Osteoblast (primary cell): ENCODE measurements around the gene PGA4. TPM values are rescaled to one million over a fixed set of nuclear protein-coding genes. Genes with fewer than 3 reads are reported as not detected.

Experiments
- DNase-seq: peaks from one replicate; pipeline ENCODE4 v3.0.0; 2011; ENCODE audit warnings: low spot score, mixed read lengths; ENCODE audit not compliant: insufficient read length; ENCODE audit errors: missing footprints
- H2AFZ ChIP-seq: 2 replicates; pipeline ENCODE4 v1.6.0; 2011; ENCODE audit warnings: mild to moderate bottlenecking, low read length
- H3K27ac ChIP-seq: 2 replicates; pipeline ENCODE4 v1.5.1; 2011; ENCODE audit warnings: mild to moderate bottlenecking, low read depth, low read length, moderate library complexity
- H3K27me3 ChIP-seq: 2 replicates; pipeline ENCODE4 v1.6.0; 2012; ENCODE audit warnings: mild to moderate bottlenecking, control low read depth, inconsistent platforms, low read length, moderate library complexity; ENCODE audit not compliant: insufficient read depth
- H3K36me3 ChIP-seq: 2 replicates; pipeline ENCODE4 v1.5.1; 2011; ENCODE audit warnings: mild to moderate bottlenecking, low read length, control low read depth, moderate library complexity; ENCODE audit not compliant: insufficient read depth
- H3K4me1 ChIP-seq: 2 replicates; pipeline ENCODE4 v1.5.1; 2011; ENCODE audit warnings: mild to moderate bottlenecking, low read length, control low read depth, moderate library complexity; ENCODE audit not compliant: insufficient read depth
- H3K4me2 ChIP-seq: 2 replicates; pipeline ENCODE4 v1.6.0; 2011; ENCODE audit warnings: mild to moderate bottlenecking, low read length; ENCODE audit not compliant: insufficient read depth
- H3K4me3 ChIP-seq: fragments of 200-600 bp; sonication (generic); 3 replicates; pipeline ENCODE4 v1.5.1; 2012; ENCODE audit warnings: mild to moderate bottlenecking, low read length, inconsistent platforms; ENCODE audit not compliant: insufficient read depth
- H3K79me2 ChIP-seq: 2 replicates; pipeline ENCODE4 v1.6.0; 2012; ENCODE audit warnings: mild to moderate bottlenecking, low read length, control low read depth, inconsistent platforms; ENCODE audit not compliant: insufficient read depth
- H3K9me3 ChIP-seq: 2 replicates; pipeline ENCODE4 v1.5.1; 2011; ENCODE audit warnings: low read depth, low read length, control low read depth
- H4K20me1 ChIP-seq: 2 replicates; pipeline ENCODE4 v1.6.0; 2012; ENCODE audit warnings: mild to moderate bottlenecking, low read length, control low read depth; ENCODE audit not compliant: insufficient read depth
- CTCF ChIP-seq: IDR thresholded peaks from 2 replicates; pipeline ENCODE4 v1.5.1; 2011; ENCODE audit warnings: mild to moderate bottlenecking, low read depth, low read length, moderate library complexity; ENCODE audit errors: extremely low read depth
- total RNA-seq: library from RNA; depleted of rRNA; stranded (reverse); fragments of >200 nt; gene quantifications from 2 replicates; pipeline ENCODE4 v1.2.3, GENCODE V29; 2012

The PGA4 gene
- total RNA-seq, 1 donor: not detected

GRCh38 chr11:61274084-61274483, 51.9 kb downstream of the PGA4 start:
- DNase-seq: no peak
- no peak for TF ChIP-seq CTCF
- no peak overlapping the region for H3K27ac ChIP-seq
- no peaks in the 10 kb centered on the region for H3K4me1 ChIP-seq
- no peaks in the 10 kb centered on the region for H3K9me3 ChIP-seq
- H3K4me3 ChIP-seq: no peak overlapping the region
- H3K4me2 ChIP-seq: no peak overlapping the region
- H4K20me1 ChIP-seq: peaks cover 2% of the 10 kb centered on the region
- H3K36me3 ChIP-seq: peaks cover 3% of the 10 kb centered on the region
- no peaks in the 10 kb centered on the region for H3K27me3 ChIP-seq
- H3K79me2 ChIP-seq: no peaks in the 10 kb centered on the region
- H2AFZ ChIP-seq: no peak overlapping the region

- no peak overlapping the region for H3K4me3 ChIP-seq
- H3K27me3 ChIP-seq: no peaks in the 10 kb centered on the region
- H3K36me3 ChIP-seq: peaks cover 6% of the 10 kb centered on the region
- DNase-seq: no peak
- H3K27ac ChIP-seq: no peak overlapping the region
- H2AFZ ChIP-seq: no peak overlapping the region
- no peaks in the 10 kb centered on the region for H3K4me1 ChIP-seq
- H3K79me2 ChIP-seq: no peaks in the 10 kb centered on the region
- no peak for TF ChIP-seq CTCF
- peaks cover 2% of the 10 kb centered on the region for H4K20me1 ChIP-seq
- no peak overlapping the region for H3K4me2 ChIP-seq
- no peaks in the 10 kb centered on the region for H3K9me3 ChIP-seq
These were observed 53.0 kb downstream of the PGA4 start for GRCh38 chr11:61275191-61275590.

DNA sequence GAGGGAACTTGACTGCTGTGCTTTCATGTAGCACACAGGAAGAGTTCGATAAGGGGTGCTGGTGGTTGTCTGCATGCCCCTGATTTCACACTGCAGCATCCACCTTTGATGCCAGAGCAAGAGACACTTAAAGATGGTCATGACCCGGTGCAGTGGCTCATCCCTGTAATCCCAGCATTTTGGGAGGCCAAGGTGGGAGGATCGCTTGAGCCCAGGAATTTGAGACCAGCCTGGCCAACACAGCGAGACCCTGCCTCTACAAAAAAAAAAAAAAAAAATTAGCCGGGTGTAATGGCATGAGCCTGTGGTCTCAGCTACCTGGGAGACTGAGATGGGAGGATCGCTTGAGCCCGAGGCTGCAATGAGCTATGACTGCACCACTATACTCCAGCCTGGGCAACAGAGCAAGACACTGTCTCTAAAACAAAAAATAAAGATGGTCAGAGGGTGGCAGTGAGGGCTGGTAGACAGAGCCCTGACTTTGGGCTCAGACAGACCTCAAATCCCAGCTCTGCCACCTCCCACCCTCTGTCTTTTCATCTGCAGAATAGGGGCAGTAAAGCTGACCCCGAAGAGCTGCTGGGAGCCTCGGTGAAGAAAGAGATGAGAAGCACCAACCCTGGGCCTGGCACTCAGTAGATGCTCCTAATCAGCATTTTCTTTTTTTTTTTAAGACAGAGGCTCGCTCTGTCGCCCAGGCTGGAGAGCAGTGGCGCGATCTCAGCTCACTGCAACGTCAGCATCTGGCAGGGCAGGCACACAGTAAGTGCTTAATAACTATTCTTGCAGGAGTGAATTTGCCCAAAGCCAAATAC, 55.2 kb downstream of the PGA4 start:
- Histone ChIP-seq H4K20me1 (peaks cover 4% of the 10 kb centered on the region), H3K27me3 (peaks cover 4% of the 10 kb centered on the region), H3K4me3 (no peak overlapping the region), H2AFZ (no peak overlapping the region), H3K79me2 (no peaks in the 10 kb centered on the region), H3K4me2 (no peak overlapping the region), H3K27ac (no peak overlapping the region), H3K36me3 (peaks cover 3% of the 10 kb centered on the region), H3K9me3 (no peaks in the 10 kb centered on the region), H3K4me1 (peaks cover 3% of the 10 kb centered on the region)
- DNase-seq: no peak
- no peak for TF ChIP-seq CTCF

GRCh38 chr11:61278001-61278470, 55.9 kb downstream of the PGA4 start:
- TF ChIP-seq CTCF: no peak
- Histone ChIP-seq H2AFZ (no peak overlapping the region), H3K36me3 (peaks cover 3% of the 10 kb centered on the region), H3K79me2 (no peaks in the 10 kb centered on the region), H3K27me3 (peaks cover 9% of the 10 kb centered on the region), H3K9me3 (no peaks in the 10 kb centered on the region), H4K20me1 (peaks cover 4% of the 10 kb centered on the region), H3K4me2 (no peak overlapping the region), H3K27ac (no peak overlapping the region), H3K4me3 (no peak overlapping the region), H3K4me1 (peaks cover 3% of the 10 kb centered on the region)
- no peak for DNase-seq
